Stimulated activated CD8-positive, alpha-beta memory T cell treated with anti-CD3 and anti-CD28 coated beads, Interleukin-4, amount 100 ng/mL, for 1 hour (primary cell): Measurements from ENCODE around the gene HOXC11.

Experiments used
- DNase-seq, 2 donors: peaks; one replicate each; pipeline ENCODE4 v3.0.0-alpha.2; 2020; ENCODE audit warnings: low read depth in 2 of 2, low spot score in 1 of 2

The HOXC11 gene

DNA sequence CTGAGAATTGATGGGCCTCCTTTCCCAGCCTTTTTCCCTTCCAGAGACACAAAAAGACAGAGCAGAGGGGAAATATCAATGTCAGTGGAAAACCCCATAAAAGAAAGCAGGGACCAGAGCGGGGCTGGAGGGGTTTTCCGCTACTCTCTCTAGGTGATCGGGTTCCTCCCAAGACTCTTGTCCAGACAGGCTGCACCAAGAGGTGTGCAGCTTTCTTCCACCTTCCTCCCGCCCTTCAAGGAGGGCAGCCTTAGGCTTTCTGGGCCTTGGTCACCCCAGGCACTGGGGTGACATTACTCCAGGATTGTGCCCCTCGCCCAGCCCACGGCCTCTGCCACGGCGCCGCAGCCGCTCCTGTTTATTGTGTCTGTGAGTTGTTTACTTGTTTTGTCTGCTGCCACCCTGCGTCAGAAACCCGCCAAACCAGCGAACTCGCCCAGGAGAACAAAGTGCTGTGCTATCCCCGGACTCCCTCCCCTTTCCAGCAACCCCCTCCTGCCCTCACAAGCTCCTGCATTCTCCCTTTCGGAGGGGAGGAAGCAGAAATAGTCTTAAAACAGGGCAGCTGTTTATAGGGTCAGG is 48.6 kb downstream of the HOXC11 start:
- no peak for DNase-seq

DNA sequence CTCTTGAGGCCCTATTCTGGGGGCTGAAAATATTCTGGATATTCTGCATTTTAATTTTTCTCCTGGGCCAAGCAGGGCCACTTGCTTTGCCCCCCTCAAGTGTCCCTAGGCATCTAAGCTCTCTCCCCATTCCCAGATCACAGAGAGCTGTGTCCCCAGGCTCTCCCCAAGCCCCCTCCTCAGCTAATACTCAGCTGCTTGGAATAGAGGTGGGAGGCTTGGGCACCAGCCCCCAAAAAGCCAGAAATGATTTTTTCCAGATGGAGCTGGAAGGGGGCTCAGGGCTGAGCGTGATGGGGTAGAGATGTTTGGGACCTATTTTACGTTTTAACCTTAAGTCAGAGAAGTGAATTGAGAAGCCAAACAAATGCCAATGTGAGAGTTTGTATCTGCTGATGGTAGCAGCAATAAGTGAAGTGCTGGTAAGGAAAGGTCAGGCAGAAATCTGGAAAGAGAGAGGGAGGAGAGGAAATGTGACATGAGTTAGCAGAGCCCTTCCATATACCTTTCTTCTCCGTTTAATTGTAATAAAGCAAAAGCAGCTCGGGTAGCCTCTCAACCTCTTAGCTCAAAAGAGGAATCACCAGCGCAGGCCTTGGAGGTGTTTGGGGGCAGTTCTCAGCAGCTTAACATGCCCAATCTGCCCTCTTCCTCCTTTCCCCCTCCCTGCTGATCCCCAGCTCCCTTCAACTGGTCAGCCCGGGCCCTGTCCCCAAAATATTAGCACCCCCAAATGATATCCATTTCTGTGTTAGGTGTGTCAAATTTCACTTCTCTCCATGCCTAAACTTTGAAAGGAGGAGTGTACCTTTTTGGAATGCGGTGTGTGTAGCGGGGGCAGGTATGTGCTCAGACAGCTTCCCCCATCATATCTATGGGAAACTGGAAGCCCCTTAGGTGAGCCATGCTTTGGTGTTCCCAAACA is 50.3 kb downstream of the HOXC11 start:
- DNase-seq = no peak

DNA sequence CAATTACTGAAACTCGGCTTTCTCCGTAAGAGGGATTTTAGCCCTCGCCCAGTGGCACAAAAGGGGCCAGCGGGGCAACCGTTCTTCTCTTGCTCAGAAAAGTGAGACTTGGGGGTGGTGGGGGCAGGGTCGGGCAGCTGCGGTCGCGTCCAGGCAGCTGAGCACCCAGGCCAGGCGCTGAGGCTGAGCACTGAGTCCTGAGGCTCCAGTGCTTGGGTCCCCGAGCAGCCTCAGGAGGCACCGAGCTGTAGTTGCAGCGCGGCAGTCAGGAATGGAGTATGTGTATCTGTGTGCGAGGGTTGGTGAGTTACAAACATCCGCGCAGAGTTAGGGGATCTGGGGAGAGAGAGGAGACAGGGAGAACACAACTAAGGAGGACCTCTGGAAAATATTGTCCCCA is 51.2 kb downstream of the HOXC11 start:
- no peak for DNase-seq

DNA sequence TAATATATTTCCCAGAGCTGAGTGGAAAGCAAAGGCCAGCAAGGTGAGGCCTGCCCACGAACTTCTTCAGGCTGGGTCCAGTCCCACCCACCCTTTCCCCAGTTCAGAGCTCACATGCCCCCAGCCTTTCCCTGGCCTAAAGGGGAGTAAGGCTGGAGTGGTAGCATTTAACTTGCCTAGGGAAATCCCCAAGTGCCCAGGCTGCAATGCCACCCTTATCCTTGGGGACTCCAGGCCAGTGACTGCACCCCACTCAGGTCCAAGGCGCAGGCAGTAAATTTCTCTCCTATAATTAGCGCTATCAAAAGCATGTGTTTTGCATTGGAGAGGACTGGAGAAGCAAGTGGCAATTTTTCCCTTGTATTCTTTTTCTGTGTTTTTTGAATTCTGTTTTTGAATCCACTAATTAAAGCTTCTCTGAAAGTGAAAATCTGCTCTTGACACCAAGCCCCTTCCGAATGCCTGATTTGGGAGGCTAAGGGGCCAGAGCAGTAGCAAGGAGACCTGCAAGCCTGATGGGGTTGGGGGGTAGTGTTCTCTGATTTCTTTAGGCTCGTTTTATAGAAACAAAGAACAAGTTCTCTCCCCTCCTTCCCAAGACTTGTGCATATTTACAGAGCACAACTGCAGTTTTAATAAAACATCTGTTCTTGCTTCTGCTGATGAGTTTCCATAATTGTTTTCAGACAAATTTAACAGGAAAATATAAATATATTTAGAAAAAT is 51.8 kb downstream of the HOXC11 start:
- DNase-seq = no peak

DNA sequence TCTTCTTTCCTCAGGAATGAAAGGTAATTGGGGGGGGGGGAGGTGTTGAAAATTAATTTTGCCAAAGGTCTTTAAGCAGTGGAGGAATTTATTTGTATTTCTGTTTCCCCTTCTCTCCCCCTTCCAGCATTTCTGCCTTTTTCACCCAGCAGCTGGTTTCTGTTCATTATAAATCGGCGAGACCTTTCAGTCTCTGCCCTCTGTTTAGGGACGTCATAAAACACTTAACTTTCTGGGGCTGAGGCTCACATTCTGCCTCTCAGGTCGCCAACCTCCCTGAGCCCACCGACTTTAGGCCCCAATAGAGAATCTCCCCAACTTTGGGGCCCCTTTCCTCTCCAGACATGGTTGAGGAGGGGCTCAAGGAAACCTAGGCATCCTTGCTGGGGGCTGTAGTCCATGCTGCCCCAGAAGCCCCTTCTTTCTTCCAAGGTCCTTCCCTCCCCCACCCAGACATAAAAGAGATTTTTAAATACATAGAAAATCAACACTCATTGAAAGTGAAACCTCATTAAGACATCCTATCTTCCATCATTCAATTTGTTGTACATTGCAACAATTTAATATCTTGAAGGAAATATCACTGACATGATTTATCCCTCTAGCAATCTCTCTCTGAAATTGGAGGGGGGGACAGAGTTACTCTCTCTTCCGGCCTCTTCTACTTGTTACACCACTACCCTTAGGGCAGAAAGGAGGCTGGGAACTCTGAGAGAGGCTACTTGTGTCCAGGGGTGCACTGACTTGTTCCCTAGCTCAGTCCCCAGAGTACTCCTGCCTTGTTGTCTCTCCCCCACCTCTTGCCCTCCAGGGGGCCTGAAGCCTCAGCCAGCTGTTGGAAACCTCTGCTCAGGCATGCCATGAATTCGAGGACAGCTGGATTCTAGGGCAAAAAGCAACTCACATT is 52.8 kb downstream of the HOXC11 start:
- no peak for DNase-seq

GRCh38 chr12:54026640-54027441 is 53.9 kb downstream of the HOXC11 start:
- no peak for DNase-seq
